GM20431 (cell line): ENCODE data around the gene MORN1.

Experiments used
- in situ Hi-C: fragments of 300-500 bp; cut with MseI, MboI; formaldehyde crosslinking; loops from one replicate; pipeline ENCODE4 v1.15.0; 2020; ENCODE audit warnings: low sequenced_read_pairs; ENCODE audit not compliant: unreplicated experiment

MORN1 gene

DNA sequence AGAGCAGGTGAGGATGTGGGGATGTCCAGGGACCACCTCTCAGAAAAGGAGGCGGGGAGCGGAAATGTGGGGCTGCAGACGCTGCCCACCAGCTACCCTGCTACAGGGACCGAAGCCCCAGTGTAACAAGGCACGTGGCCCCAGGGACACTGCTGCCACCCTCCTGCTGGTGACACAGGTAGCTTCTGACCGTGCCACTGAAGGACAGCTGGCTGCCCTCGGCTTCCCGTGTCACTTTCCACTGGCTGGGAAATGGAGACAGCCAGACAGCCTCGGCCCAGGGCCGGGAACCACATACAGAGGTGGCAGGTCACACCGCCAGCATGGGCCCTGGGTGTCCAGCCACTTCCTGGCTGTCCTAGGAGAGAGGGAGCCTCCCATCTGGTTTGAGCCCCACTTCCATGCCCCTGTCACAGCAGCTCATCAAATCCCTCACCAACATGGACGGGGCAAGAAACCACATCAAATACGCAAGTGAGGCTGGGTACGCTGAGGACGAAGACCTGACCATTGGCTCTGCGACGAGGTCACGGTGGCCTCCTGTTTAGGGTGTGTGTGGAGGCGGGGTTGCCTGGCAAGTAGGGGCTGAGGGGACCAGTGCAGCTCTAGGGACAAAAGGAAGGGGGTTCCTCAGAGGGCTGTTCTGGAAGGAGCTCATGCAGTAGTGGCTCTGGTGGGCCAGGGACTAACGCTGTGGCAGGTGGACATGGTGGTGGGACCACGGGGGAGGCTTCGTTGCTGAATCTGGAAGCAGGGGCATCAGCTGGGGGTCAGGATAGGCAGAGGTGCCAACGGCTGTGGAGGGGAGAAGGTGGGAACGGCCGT, 16.0 kb upstream of the MORN1 start:
- in situ Hi-C loops, result no loop called here

DNA sequence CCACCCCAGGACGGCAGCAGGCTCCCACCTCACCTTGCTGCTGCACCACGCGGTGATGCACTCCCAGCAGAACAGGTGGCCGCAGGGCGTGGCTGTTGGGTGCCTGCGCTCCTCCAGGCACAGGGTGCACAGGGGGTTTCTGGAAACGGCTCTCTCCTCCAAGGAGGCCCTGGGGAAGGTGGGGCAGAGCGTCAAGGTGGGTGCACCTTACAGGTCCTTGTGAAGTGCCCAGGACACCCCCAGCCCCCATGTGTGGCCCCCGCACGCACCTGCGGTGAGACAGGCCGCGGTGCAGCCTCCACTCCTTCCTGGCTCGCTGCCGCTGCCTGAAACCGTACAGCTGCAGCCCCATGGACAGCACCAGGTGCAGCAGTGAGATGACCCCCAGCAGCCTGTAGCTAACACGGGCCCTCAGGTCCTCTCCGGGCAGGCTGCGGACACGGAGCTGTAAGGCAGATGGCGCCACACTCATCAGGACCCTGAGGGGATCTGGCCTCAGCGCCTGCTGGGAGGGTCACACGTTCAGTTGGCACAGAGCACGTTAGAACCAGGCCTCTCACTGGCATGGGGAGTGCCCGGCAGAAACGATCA, 15.2 kb upstream of the MORN1 start:
- in situ Hi-C loops, result no loop called here

DNA sequence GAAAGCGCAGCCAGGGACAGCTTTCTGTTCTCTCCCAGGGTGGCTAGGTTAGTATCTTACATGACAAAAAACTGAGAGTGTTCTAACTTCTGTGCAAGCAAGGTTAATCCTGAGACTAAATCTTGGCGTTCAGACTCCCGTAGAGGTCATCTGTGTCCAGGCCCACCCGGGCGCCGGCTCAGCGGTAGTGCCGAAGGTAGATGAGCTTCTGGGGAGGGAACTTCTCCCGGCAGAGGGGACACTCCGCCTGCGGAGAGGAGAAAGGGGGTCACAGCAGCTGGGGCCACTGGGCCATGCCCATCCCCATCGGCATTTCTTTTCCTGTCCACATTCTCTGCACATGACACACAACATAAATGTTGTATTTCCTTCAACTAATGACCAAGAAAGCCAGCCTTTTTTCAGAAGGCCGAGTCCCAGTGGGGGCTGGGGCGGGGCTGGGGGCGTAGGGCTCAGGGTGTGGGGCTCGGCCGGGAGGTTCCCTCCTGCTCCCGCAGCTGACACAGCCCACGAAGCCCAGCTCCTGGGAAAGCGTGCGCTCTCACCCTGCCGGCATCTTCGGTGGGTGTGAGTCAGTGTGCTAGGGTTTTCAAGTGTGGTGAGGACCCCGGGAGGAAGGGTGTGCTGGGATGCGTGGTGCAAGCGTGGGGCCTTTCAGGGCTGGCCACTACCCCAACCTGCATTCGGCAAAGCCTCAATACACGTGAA, 14.4 kb upstream of the MORN1 start:
- in situ Hi-C loops, result no loop called here

DNA sequence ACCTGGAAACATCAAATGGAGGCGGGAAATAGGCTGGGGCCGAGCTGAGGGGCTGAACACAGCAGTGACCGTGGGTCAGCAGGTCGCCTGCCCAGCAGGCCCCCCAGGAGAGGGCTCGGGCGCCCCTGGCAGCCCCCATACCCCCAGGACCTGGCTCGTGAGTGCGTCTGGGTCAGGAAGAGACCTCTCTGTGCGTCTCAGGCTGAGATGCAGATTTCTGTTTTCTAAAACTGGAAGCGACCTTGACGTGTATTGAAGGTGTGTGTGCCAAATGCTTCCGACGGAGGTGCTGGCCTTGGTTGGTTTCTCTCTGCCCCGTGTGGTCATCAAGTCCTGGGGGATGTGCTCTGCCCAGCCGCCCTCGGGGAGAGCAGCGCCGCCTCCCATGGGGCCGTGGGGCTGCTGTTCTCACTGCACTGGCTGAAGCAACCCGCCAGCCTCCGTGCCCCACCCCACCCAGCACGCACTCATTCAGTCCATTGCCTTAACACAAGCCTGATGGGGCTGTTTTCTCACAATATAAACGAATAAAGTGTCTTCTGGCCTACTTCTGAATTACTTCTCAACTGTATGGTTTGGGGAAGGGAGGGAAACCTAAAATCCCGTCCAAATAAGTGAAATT, 13.6 kb upstream of the MORN1 start:
- in situ Hi-C loops, result no loop called here

DNA sequence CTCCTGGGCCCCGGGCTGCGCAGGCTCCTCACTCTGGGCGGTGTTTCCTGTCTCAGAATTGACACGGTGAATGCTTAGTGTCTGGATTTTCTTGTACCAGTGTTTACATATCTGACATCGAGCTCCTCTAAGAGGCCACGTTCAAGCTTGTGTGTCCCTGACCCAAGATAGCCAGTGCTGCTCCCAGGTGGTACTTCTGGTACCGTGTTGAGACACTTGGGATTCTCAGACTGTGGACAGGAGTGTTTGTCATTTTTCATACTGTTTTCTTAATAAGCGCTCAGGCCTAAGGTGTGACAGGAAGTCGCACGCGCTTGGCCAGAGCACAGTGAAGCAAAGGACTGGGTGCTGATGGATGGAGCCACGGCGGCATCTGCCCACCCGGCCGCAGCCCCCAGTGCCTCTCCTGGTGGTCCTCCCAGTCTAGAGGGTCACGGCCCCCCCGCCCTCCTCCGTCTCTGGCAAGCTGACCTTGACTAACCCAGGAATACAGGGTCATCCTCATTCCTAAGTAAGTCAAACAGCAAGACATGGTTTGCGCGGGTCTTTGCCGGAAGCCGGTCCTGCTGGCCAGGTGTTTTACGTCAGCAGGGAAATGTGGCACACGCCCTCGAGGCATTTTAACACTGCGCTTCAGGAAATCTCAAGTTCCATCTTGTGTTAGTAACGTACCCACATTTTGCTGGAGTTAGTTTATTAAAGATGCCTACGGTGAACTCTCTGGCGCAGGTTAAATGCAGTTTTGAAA, 13.0 kb upstream of the MORN1 start:
- in situ Hi-C loops, result no loop called here

DNA sequence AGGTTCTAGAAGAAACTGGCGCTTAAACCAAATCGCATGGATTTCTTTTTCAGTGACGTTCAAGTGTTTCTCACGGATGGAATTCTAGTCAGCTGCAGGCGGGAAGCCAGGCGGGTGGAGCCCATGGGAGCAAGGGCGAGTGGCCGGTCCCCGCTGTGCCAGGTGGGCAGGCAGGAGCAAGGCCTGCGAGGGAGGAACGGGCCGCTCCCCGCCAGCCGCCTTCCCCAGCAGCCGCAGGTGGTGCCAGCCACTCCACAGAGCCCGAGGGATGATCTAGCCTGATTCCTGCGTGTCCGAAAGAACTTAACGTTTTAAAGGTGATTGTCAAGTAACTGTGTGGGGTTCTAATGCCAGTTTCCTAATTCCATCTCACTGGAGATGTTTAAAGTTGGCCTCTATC, 11.9 kb upstream of the MORN1 start:
- in situ Hi-C loops, result no loop called here

DNA sequence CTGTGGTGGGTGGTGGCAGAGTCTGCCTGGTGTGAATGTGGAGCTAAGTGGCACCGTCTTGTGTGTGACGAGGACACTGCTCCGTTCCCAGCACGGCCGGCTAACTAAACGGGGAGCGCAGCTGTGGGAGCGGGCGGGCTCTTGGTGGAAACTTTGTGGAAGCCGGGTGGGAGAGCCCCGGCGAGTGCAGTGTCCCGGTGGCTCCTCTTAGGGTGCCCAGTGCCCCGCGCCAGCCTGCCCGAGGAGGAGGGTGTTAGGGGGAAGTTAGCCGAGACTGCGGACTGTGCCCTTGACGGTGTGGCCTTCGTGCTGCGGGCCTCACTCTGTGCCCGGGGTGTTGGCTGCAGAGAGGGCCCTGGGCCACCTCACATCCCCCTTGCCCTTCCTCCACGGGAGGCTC, 11.1 kb upstream of the MORN1 start:
- in situ Hi-C loops, result no loop called here

DNA sequence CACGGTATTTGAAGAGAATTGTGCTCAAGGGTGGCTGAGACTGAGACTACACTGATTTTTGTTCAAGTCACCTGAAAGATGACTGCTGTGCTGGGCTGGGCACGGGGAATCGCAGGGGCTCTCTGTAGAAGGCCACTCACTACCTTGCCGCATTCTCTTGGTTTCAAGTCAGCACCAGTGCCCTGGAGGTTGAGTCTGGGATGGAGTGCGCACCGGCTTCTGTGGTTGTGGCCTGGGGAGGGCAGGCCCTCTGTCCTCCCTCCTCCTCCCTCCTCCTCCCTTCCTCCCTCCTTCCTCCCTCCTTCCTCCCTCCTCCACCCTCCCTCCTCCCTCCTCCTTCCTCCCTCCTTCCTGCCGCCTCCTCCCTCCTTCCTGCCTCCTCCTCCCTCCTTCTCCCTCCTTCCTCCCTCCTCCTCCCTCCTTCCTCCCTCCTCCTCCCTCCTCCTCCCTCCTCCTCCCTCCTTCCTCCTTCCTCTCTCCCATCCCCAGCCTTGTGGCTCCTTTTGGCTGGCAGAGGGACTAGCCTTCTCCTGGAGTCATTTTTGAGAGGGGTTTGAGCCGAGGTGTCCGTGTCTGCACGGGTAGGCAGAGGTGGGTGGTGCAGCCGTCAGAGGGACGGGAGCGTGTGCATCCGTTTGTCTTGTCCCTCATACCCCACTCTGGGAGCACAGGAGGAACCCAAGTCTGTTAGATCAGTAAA, 9.7 kb upstream of the MORN1 start:
- in situ Hi-C loops, result no loop called here

DNA sequence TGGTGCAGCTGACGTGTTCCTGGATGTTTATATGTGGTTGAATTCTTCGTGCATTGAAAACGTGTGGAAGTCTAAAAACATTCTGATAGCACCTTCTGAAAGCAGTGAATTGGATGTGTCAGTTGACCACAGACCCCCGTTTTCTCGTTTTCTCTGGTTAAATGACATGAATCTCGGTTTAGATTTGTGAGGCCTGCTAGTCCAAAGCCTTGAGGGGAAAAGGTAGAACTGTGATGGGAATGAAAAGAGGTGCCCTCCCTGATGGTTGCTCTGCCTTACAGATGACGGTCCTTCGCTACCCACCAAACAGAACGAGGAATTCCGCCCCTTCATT, 9.2 kb upstream of the MORN1 start:
- in situ Hi-C loops, result no loop called here

DNA sequence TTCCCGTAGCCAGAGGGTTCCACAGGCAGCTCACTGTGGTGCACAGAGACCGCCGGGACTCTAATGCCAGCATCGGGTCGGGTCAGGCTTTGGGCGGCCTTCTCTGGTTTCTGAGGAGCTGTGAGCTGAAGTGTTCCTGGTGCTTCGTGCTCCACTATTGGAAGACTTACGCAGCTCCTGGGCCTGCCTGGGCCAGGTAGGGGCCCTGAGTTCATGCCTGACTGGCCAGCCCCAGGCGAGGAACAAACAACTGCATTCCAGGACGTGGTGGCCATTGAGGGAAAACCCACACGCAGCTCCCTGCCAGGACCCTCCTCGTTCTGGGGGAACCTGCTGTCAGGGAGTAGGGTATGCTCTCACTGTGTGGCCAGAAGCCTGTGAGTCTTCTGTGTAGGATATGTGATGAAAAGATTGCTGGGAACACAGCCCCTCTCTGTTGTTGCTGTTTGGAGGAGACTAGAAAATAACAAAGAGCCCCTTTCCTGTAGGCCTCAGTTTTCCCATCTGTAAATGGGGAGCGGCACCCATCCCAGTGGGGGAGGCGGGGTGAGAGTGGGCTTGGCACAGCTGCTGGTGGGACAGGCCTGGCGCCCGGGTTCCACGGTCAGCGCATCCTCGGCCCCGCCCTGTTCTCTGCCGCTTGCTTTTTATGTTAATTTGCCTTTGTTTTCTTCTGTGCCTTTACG, 8.7 kb upstream of the MORN1 start:
- in situ Hi-C loops, result no loop called here

DNA sequence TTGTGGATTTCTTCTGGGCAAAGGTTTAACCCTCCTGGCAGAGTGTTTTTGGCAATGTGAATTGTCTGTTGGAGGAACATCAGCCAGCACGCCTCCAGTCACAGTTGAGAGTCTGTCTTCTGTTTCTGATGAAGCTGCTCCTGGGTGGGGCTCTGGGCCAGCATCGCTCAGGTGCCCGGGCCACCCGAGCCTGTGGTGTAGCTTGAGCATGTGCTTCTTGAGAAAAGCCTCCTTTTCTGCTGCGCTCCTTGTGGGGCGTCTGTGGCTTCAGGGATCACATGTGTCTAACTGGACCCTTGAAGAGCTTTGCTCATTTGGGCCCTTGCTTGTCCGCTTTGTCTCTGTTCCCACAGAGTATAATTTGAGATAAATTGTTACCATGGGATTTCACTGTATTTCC, 7.5 kb upstream of the MORN1 start:
- in situ Hi-C loops, result no loop called here

DNA sequence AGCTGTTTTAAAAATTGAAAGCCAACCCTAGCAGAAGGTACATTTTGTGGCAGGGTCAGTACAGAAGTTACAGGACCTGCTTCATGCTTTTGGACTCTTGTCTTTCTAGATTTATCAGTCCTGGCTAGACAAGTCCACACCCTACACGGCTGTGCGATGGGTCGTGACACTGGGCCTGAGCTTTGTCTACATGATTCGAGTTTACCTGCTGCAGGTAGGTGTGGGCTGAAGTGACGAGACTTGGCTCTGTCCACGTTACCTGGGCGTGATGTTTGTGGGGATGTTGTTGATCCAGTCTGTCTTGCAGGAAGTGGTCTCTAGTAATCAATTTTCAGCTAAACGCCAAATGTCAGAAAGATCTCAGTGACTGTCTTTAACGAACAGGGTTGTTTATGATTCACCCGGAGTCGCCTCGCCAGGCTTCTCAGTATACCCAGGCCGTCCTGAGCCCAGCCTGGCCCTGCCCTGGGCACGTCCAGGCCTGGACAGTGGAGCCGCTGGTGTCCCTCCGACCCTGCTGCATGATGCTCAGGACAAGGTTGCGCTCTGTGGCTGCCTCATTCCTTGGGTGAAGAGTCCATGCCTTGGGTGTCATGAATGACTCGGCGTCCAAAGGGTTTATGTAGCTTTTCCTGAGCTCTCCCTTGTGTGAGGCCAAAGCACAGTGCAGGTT, 5.8 kb upstream of the MORN1 start:
- in situ Hi-C loops, result no loop called here

DNA sequence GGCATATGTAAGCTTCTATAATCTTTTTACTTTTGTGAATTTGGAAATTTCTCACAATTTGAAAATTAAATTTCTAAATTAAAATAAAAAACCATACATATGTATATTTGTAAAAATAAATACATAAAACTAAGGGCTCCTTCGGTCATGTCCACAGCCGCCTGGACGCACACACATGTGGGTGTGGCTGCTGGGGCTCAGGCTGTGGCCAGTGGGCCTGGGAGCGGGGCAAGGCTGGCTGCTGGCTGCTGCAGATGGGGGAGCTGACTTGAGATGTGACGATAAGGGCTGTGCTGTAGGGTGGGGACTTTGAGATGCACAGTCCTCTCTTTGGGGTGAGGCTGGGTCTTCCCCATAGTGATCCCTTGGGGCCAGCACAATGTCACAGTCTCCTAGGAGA, 5.1 kb upstream of the MORN1 start:
- in situ Hi-C loops, result no loop called here

DNA sequence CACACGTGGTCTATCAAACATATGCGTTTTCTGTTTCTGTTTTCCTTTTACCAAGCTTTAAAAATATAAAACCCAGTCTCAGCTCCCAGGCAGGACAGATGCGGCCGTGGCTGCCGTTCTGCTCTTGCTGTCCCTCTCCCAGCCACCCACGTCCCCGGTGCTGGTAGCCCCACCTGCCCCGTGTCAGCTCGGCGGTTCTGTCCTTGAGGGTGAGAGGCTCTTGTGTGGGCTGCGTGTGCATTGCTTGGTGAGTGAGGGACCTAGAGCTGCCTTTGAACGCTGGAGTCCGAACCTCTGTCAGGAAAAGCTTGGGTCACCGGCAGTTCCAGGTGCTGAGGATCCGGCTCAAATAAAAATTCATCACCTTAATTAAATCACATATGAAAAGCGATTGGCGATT, 4.7 kb upstream of the MORN1 start:
- in situ Hi-C loops, result no loop called here

DNA sequence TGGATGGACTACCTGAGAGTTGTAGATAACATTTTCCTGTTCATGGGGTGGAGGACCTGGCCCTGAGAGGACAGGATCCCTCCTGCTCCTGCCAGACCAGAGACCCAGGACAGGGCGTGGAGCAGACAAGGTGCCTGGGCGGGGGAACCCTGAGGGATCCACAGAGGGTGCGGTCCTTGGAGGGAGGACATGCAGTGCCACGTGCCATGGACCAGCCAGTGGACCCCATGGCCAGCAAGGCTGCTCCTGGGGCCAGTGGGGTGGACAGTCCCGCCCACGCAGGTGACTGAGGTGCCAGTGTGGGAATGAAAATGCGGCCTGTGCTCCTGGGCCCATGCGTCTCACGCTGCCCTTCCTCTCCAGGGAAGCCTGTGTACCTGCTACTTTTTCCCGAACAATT, 3.9 kb upstream of the MORN1 start:
- in situ Hi-C loops, result no loop called here

DNA sequence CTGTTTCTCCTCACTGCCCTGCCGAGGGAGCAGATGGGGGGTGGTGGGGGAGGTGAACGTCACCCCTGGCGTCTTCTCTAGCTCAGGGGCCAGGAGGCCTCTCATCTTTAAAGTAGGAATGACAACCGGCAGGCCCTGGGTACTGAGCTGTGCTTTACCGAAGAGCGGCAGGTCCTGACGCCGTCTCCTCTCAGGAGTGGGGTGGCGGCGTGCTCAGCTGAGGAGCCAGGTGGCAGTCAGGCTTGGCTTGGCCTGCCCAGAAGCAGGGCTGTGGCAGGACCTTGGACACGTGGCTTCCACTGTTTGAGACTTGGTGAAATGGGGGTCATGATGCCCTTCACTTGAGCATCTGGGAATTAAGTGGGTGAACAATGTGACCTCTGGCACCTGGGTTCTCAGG, 3.4 kb upstream of the MORN1 start:
- in situ Hi-C loops, result no loop called here

DNA sequence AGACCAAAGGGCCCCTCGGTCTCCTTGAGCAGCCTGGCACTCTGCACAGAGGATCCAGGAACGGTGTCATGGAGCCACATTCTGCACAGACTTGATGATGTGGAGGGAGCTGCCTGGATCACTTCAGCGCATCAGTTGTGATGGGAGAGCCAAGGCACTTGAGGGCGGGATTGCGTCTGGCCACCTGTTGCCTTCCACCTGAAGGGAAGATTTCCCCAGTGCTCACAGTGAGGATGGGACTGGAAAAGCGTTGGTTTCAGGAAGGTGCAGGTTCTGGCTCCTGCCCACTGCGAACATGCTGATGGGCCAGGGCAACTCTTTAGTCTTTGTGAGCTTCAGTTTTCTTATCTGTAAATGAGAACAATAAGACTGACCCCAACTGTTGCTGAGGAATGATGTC, 2.9 kb upstream of the MORN1 start:
- in situ Hi-C loops, result no loop called here

DNA sequence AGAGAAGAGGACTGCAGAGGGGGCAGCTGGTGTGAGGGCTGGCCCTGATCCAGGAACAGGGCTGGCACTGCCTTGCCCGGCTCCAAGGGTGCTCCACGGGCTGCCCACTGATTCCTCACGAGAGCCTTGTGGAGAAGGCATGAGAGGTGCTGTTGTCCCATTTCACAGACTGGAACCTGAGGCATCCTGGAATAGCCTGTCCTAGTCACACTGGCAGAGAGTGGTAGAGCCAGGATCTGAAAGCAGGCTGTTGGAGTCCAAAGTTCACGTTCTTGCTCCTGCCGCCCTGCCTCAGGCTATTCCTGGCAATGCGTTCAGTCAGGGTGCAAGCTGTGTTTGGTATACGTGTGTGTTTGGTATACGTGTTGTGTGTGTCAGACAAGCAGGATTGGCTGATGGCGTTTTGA, 2.1 kb upstream of the MORN1 start:
- in situ Hi-C loops, result no loop called here

DNA sequence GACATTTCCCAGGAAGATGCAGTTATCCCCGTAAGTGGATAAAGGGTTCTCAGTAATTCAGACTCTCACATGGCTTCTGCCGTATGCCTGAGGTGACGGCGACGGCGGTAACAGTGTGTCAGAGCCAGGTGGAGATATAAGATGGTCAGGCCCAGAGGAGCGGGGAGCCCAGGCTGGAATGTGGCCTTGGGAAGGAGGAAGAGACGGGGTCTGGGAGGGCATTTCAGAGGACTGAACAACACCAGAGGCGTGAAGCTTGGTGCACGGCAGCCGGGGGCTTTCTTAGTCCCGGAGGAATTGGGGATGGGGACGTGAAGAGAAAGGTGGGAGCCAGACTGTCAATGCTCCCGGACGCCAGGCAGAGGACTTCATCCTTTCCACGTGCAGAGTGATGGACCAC, 1.3 kb upstream of the MORN1 start:
- in situ Hi-C loops, result no loop called here
